A673 (cell line): ENCODE measurements around the gene SUMO2. TPM values are rescaled to one million over a fixed set of nuclear protein-coding genes. Genes with fewer than 3 reads are reported as not detected.
"Not testable (repeated sequence)": the region's sequence is repeated elsewhere in the genome, so short reads cannot be mapped to it uniquely, and the experiment has no call there.

Experiments used
- BruUV-seq: library from RNA; stranded (reverse); fragments of 400-500 nt; replicated peaks from 2 replicates; lab custom pipeline; 2021; lab: Mats Ljungman, UMichigan
- CTCF ChIA-PET: fragments of 300-600 bp; sonication (Branson Sonifier 250); formaldehyde crosslinking; loops from one replicate; lab custom pipeline; 2022; ENCODE audit warnings: antibody characterized with exemption; lab: Charles Lee
- POLR2A ChIA-PET: fragments of 300-600 bp; sonication (Branson Sonifier 250); formaldehyde crosslinking; loops from one replicate; lab custom pipeline; 2022; ENCODE audit warnings: antibody characterized with exemption; ENCODE audit not compliant: low non-redundant PET; lab: Charles Lee
- DNase-seq: peaks from one replicate; pipeline ENCODE4 v3.0.0-alpha.2; 2015; ENCODE audit warnings: low spot score
- H3K27ac ChIP-seq: fragments of 200-600 bp; sonication (generic); 2 replicates; pipeline ENCODE4 v1.5.1; 2016; ENCODE audit warnings: mixed run types, low read depth, mild to moderate bottlenecking, mixed read lengths, antibody characterized with exemption, low read length; ENCODE audit not compliant: poor library complexity, severe bottlenecking
- H3K27me3 ChIP-seq: fragments of 200-600 bp; sonication (generic); replicated peaks from 2 replicates; pipeline ENCODE4 v1.6.1; 2017; ENCODE audit warnings: mixed run types, low read depth, mild to moderate bottlenecking, mixed read lengths, antibody characterized with exemption, low read length; ENCODE audit not compliant: insufficient read depth, poor library complexity
- H3K36me3 ChIP-seq: fragments of 200-600 bp; sonication (generic); 2 replicates; pipeline ENCODE4 v1.6.1; 2016; ENCODE audit warnings: mixed run types, mild to moderate bottlenecking, mixed read lengths, antibody characterized with exemption, low read length; ENCODE audit not compliant: insufficient read depth, poor library complexity, severe bottlenecking
- H3K4me1 ChIP-seq: fragments of 200-600 bp; sonication (generic); 2 replicates; pipeline ENCODE4 v1.6.1; 2017; ENCODE audit warnings: mixed run types, mild to moderate bottlenecking, mixed read lengths, antibody characterized with exemption, low read length; ENCODE audit not compliant: insufficient read depth, poor library complexity, severe bottlenecking
- H3K4me3 ChIP-seq: fragments of 200-600 bp; sonication (generic); 2 replicates; pipeline ENCODE4 v1.5.1; 2016; ENCODE audit warnings: low read depth, mixed run types, mild to moderate bottlenecking, mixed read lengths, low read length; ENCODE audit not compliant: poor library complexity, severe bottlenecking
- H3K9me3 ChIP-seq: fragments of 200-600 bp; sonication (generic); 2 replicates; pipeline ENCODE4 v1.6.1; 2016; ENCODE audit warnings: mixed run types, low read depth, mild to moderate bottlenecking, mixed read lengths, antibody characterized with exemption, low read length; ENCODE audit not compliant: poor library complexity, severe bottlenecking
- EZH2 ChIP-seq: fragments of 200-600 bp; sonication (generic); IDR thresholded peaks from 2 replicates; pipeline ENCODE4 v1.6.1; 2017; ENCODE audit warnings: borderline replicate concordance, low read depth, mild to moderate bottlenecking, mixed read lengths, antibody characterized with exemption, low read length; ENCODE audit not compliant: poor library complexity, severe bottlenecking
- intact Hi-C: fragments of 100-400 bp; cut with micrococcal nuclease; formaldehyde crosslinking; loops from one replicate; pipeline ENCODE4 v1.10.0; 2022; ENCODE audit not compliant: unreplicated experiment
- total RNA-seq: library from RNA; stranded (reverse); gene quantifications from 2 replicates; pipeline ENCODE4 v1.2.3, GENCODE V29; 2021
- TF ChIP-seq, protein P1 (sequence below): fragments of 300-800, 200-600 bp; sonication (generic); conservative IDR thresholded peaks from 2 replicates; pipeline ENCODE4 v1.5.1; 2017; ENCODE audit warnings: low read depth, mild to moderate bottlenecking, antibody characterized with exemption, low read length, moderate library complexity, mixed read lengths

SUMO2 gene
- total RNA-seq, 1 experiment from 2014 or later, result 703 TPM

- no peaks in the 10 kb centered on the region for H3K9me3 ChIP-seq
- POLR2A ChIA-PET, result no interaction called here
- no peaks in the 10 kb centered on the region for H3K27me3 ChIP-seq
- BruUV-seq, result no TSS peak
- H3K4me1 ChIP-seq, result peaks cover 4% of the 10 kb centered on the region
- peaks cover 56% of the 10 kb centered on the region for H3K36me3 ChIP-seq
- peak overlapping the region; percentile 40 for H3K27ac ChIP-seq
- no peak for TF ChIP-seq EZH2
- TF ChIP-seq, protein P1, sequence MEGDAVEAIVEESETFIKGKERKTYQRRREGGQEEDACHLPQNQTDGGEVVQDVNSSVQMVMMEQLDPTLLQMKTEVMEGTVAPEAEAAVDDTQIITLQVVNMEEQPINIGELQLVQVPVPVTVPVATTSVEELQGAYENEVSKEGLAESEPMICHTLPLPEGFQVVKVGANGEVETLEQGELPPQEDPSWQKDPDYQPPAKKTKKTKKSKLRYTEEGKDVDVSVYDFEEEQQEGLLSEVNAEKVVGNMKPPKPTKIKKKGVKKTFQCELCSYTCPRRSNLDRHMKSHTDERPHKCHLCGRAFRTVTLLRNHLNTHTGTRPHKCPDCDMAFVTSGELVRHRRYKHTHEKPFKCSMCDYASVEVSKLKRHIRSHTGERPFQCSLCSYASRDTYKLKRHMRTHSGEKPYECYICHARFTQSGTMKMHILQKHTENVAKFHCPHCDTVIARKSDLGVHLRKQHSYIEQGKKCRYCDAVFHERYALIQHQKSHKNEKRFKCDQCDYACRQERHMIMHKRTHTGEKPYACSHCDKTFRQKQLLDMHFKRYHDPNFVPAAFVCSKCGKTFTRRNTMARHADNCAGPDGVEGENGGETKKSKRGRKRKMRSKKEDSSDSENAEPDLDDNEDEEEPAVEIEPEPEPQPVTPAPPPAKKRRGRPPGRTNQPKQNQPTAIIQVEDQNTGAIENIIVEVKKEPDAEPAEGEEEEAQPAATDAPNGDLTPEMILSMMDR, result no peak
- no peak for DNase-seq
- no peak overlapping the region for H3K4me3 ChIP-seq
- intact Hi-C loops, result no loop called here
- CTCF ChIA-PET, result no interaction called here
Measured at GRCh38 chr17:75135946-75136345, 46.8 kb downstream of the SUMO2 start.

DNA sequence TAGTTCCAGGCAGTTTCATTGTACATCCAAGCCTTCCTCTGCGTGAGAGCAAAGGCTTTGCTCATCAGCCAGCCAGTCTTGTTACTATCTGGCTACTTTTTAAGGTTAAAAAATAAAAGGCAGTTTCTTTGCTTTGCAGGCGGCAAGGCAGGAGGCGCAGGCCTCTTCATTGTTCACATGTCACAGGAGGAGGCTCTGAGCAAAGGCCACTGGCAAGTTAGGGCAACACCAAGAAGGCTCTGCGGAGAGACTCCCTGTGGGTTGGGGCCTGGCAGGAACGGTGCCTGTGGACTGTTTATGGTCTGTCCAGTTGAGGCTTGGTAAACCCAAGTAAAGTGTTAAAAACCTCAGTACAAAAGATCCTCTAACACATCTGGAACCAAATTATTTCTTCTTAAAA lies 47.3 kb downstream of the SUMO2 start:
- H3K27ac ChIP-seq, result peak overlapping the region; percentile 40
- POLR2A ChIA-PET, result no interaction called here

DNA sequence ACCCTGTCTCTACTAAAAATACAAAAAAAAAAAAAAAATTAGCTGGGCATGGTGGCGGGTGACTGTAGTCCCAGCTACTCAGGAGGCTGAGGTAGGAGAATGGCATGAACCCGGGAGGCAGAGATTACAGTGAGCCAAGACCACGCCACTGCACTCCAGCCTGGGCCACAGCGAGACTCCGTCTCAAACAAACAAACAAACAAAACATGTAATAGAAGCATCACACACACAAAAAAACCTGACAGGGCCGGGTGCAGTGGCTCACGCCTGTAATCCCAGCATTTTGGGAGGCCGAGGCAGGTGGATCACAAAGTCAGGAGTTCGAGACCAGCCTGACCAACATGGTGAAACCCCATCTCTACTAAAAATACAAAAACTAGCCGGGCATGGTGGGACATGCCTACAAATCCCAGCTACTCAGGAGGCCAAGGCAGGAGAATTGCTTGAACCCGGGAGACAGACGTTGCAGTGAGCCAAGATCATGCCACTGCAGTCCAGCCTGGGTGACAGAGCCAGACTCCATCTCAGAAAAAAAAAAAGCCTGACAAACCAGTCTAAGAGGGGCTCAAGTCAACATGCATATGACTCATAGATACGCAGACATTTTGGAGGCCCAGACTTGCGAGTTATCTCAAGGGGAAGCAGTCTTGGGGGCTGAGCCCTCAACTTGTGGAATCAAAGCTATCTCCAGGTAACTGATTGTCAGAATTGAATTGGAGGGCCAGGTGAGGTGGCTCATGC lies 49.0 kb downstream of the SUMO2 start:
- H3K4me1 ChIP-seq, result peaks cover 12% of the 10 kb centered on the region
- H3K36me3 ChIP-seq, result peaks cover 43% of the 10 kb centered on the region
- BruUV-seq, H3K4me3 ChIP-seq, H3K27me3 ChIP-seq, H3K27ac ChIP-seq, CTCF ChIA-PET, DNase-seq, H3K9me3 ChIP-seq, POLR2A ChIA-PET, intact Hi-C loops: not testable (repeated sequence)

More for the DNA sequence above, 47.3 kb downstream of the SUMO2 start:
- Histone ChIP-seq H3K27me3 (no peaks in the 10 kb centered on the region), H3K9me3 (no peaks in the 10 kb centered on the region), H3K36me3 (peaks cover 51% of the 10 kb centered on the region), H3K4me1 (peaks cover 7% of the 10 kb centered on the region), H3K4me3 (no peak overlapping the region)
- TF ChIP-seq, protein P1, result no peak
- no peak for TF ChIP-seq EZH2
- CTCF ChIA-PET, result no interaction called here
- TSS peak; percentile 25 for BruUV-seq
- intact Hi-C loops, result no loop called here
- DNase-seq, result no peak

DNA sequence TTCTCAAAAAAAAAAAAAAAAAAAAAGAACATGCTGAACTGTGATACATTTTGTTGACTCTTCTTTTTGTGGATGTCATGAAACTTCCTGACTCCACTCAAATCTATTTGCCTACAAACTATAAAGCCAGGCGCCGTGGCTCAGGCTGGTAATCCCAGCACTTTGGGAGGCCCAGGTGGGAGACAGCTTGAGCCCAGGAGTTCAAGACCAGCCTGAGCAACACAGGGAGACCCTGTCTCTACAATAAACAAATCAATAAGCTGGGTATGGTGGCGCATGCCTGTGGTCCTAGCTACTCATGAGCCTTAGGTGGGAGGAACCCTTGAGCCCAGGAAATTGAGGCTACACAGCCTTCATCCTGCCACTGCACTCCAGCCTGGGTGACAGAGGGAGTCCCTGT lies 49.8 kb downstream of the SUMO2 start:
- Histone ChIP-seq H3K4me1 (peaks cover 12% of the 10 kb centered on the region), H3K4me3 (no peak overlapping the region), H3K27me3 (no peaks in the 10 kb centered on the region), H3K9me3 (no peaks in the 10 kb centered on the region), H3K36me3 (peaks cover 36% of the 10 kb centered on the region), H3K27ac (no peak overlapping the region)
- ChIA-PET POLR2A (no interaction called here), CTCF (no interaction called here)
- DNase-seq, result no peak
- intact Hi-C loops, result no loop called here
- TF ChIP-seq EZH2, result no peak
- TF ChIP-seq, protein P1, result no peak
- no TSS peak for BruUV-seq

- H3K36me3 ChIP-seq, result peaks cover 32% of the 10 kb centered on the region
- TSS peak; percentile 53 for BruUV-seq
- POLR2A ChIA-PET, result interaction anchor here (0.7 kb wide), 1 partner anchor 16 kb away, joined by 5 read pairs; no protein-coding TSS in a partner anchor
Measured at GRCh38 chr17:75132018-75133000, 50.5 kb downstream of the SUMO2 start.

More at GRCh38 chr17:75132018-75133000, 50.5 kb downstream of the SUMO2 start:
- H3K9me3 ChIP-seq, H3K27me3 ChIP-seq, intact Hi-C loops, DNase-seq: not testable (repeated sequence)
- peak overlapping the region; percentile 89 for H3K27ac ChIP-seq
- CTCF ChIA-PET, result interaction anchor here (0.6 to 1.1 kb wide), 3 partner anchors 16 to 291 kb away, joined by 3 to 4 read pairs (median 3); no protein-coding TSS in a partner anchor
- peaks cover 12% of the 10 kb centered on the region for H3K4me1 ChIP-seq
- peak overlapping the region; percentile 84 for H3K4me3 ChIP-seq
